OCI-LY1 (cell line): ENCODE results near the gene SSTR5.

Experiments used
- H2AFZ ChIP-seq: fragments of 200-600 bp; sonication (generic), shearing (Covaris generic); 2 replicates; pipeline ENCODE4 v1.6.0; 2014; ENCODE audit warnings: antibody characterized with exemption, mild to moderate bottlenecking, low read length
- H3F3A ChIP-seq: fragments of 200-600 bp; sonication (generic), shearing (Covaris generic); 2 replicates; pipeline ENCODE4 v1.6.0; 2014; ENCODE audit warnings: mild to moderate bottlenecking, antibody characterized with exemption, low read length, moderate library complexity; ENCODE audit not compliant: insufficient read depth
- H3K27ac ChIP-seq: fragments of 200-600 bp; sonication (generic); 2 replicates; pipeline ENCODE4 v1.5.1; 2014; ENCODE audit warnings: low read length, mixed run types, mild to moderate bottlenecking, low read depth; ENCODE audit not compliant: poor library complexity, severe bottlenecking
- H3K27me3 ChIP-seq: fragments of 200-600 bp; sonication (generic); 2 replicates; pipeline ENCODE4 v1.6.0; 2014; ENCODE audit warnings: antibody characterized with exemption, mild to moderate bottlenecking, low read length, moderate library complexity; ENCODE audit not compliant: insufficient read depth
- H3K36me3 ChIP-seq: fragments of 200-600 bp; sonication (generic); 2 replicates; pipeline ENCODE4 v1.6.1; 2014; ENCODE audit warnings: mild to moderate bottlenecking, antibody characterized with exemption, low read length, moderate library complexity, mixed read lengths; ENCODE audit not compliant: insufficient read depth
- H3K4me1 ChIP-seq: fragments of 200-600 bp; sonication (generic); 2 replicates; pipeline ENCODE4 v1.5.1; 2014; ENCODE audit warnings: mild to moderate bottlenecking, low read length, moderate library complexity; ENCODE audit not compliant: insufficient read depth, severe bottlenecking
- H3K4me2 ChIP-seq: fragments of 200-600 bp; sonication (generic), shearing (Covaris generic); 2 replicates; pipeline ENCODE4 v1.6.1; 2014; ENCODE audit warnings: low read length
- H3K4me3 ChIP-seq: fragments of 200-600 bp; sonication (generic); 2 replicates; pipeline ENCODE4 v1.5.1; 2014; ENCODE audit warnings: low read length, low read depth, mild to moderate bottlenecking, mixed read lengths; ENCODE audit not compliant: poor library complexity, severe bottlenecking
- H3K79me2 ChIP-seq: fragments of 200-600 bp; shearing (Covaris generic); 2 replicates; pipeline ENCODE4 v1.6.1; 2016; ENCODE audit warnings: mixed run types, low read length, mixed read lengths; ENCODE audit not compliant: insufficient read depth
- H3K9ac ChIP-seq: fragments of 200-600 bp; sonication (generic), shearing (Covaris generic); 2 replicates; pipeline ENCODE4 v1.6.1; 2014; ENCODE audit warnings: mild to moderate bottlenecking, low read length, mixed read lengths
- H3K9me2 ChIP-seq: fragments of 200-600 bp; sonication (generic), shearing (Covaris generic); 2 replicates; pipeline ENCODE4 v1.6.1; 2014; ENCODE audit warnings: low read depth, mild to moderate bottlenecking, low read length, mixed read lengths
- H3K9me3 ChIP-seq: fragments of 200-600 bp; shearing (Covaris generic); 2 replicates; pipeline ENCODE4 v1.6.1; 2014; ENCODE audit warnings: low read length, mixed read lengths
- H4K20me1 ChIP-seq: fragments of 200-600 bp; sonication (generic), shearing (Covaris generic); 2 replicates; pipeline ENCODE4 v1.6.0; 2016; ENCODE audit warnings: mild to moderate bottlenecking, low read length; ENCODE audit not compliant: insufficient read depth
- CTCF ChIP-seq: fragments of 200-600 bp; sonication (generic), shearing (Covaris generic); IDR thresholded peaks from 2 replicates; pipeline ENCODE4 v1.5.1; 2017; ENCODE audit warnings: mild to moderate bottlenecking, antibody characterized with exemption, low read length, moderate library complexity, mixed read lengths
- EZH2 ChIP-seq: fragments of 200-600 bp; sonication (generic), shearing (Covaris generic); IDR thresholded peaks from 2 replicates; pipeline ENCODE4 v1.8.0; 2017; ENCODE audit warnings: borderline replicate concordance, mixed run types, mild to moderate bottlenecking, antibody characterized with exemption, low read length, moderate library complexity, mixed read lengths

The SSTR5 gene

GRCh38 chr16:1126044-1126443 lies 53.5 kb downstream of the SSTR5 start:
- Histone ChIP-seq H4K20me1 (no peaks in the 10 kb centered on the region), H2AFZ (no peak overlapping the region), H3K9me3 (no peaks in the 10 kb centered on the region), H3K9me2 (no peaks in the 10 kb centered on the region), H3K4me3 (no peak overlapping the region), H3K4me2 (no peak overlapping the region), H3K27ac (no peak overlapping the region), H3K36me3 (no peaks in the 10 kb centered on the region), H3F3A (no peaks in the 10 kb centered on the region), H3K4me1 (no peaks in the 10 kb centered on the region), H3K9ac (no peak overlapping the region), H3K79me2 (no peaks in the 10 kb centered on the region), H3K27me3 (no peaks in the 10 kb centered on the region)
- no peak for TF ChIP-seq EZH2
- TF ChIP-seq CTCF: no peak

GRCh38 chr16:1126586-1126985 lies 54.0 kb downstream of the SSTR5 start:
- Histone ChIP-seq H3K27me3 (no peaks in the 10 kb centered on the region), H3K27ac (no peak overlapping the region), H4K20me1 (no peaks in the 10 kb centered on the region), H2AFZ (no peak overlapping the region), H3K4me3 (no peak overlapping the region), H3K4me2 (no peak overlapping the region), H3K4me1 (no peaks in the 10 kb centered on the region), H3K79me2 (no peaks in the 10 kb centered on the region), H3K9me3 (no peaks in the 10 kb centered on the region), H3K9me2 (no peaks in the 10 kb centered on the region), H3K36me3 (no peaks in the 10 kb centered on the region), H3F3A (no peaks in the 10 kb centered on the region), H3K9ac (no peak overlapping the region)
- TF ChIP-seq EZH2: no peak
- TF ChIP-seq CTCF: no peak

- Histone ChIP-seq H3K9me3 (no peaks in the 10 kb centered on the region), H4K20me1 (no peaks in the 10 kb centered on the region), H3K4me3 (no peak overlapping the region), H3K27ac (no peak overlapping the region), H3K9me2 (no peaks in the 10 kb centered on the region), H3K4me1 (no peaks in the 10 kb centered on the region), H3F3A (no peaks in the 10 kb centered on the region), H2AFZ (no peak overlapping the region), H3K4me2 (no peak overlapping the region), H3K79me2 (no peaks in the 10 kb centered on the region), H3K9ac (no peak overlapping the region), H3K27me3 (no peaks in the 10 kb centered on the region), H3K36me3 (no peaks in the 10 kb centered on the region)
- TF ChIP-seq EZH2 (no peak), CTCF (no peak)
These were observed 54.6 kb downstream of the SSTR5 start for GRCh38 chr16:1127101-1127500.
